ENCODE measurements around the gene COPS2. TPM values are rescaled to one million over a fixed set of nuclear protein-coding genes. Genes with fewer than 3 reads are reported as not detected.
"Not testable (repeated sequence)": the region's sequence is repeated elsewhere in the genome, so short reads cannot be mapped to it uniquely, and the experiment has no call there.

Gene COPS2
- total RNA-seq, 1 experiment from 2014 or later, result 86.5 TPM

GRCh38 chr15:49103002-49103401 lies 52.4 kb downstream of the COPS2 start:
- DNase-seq (ENCODE audit: low read depth), result no peak

- DNase-seq (ENCODE audit: low read depth), result peak; percentile 19
Observed at GRCh38 chr15:49101536-49101935, 53.9 kb downstream of the COPS2 start.

- DNase-seq (ENCODE audit: low read depth), result no peak
Observed at GRCh38 chr15:49096090-49096750, 59.2 kb downstream of the COPS2 start.

GRCh38 chr15:49094923-49095322 lies 60.5 kb downstream of the COPS2 start:
- no peak for DNase-seq (ENCODE audit: low read depth)

- no peak for DNase-seq (ENCODE audit: low read depth)
Observed at GRCh38 chr15:49093252-49094105, 61.9 kb downstream of the COPS2 start.

- DNase-seq (ENCODE audit: low read depth), result peak; percentile 39
Observed at GRCh38 chr15:49088996-49089395, 66.4 kb downstream of the COPS2 start.

GRCh38 chr15:49085696-49086459 lies 69.5 kb downstream of the COPS2 start:
- DNase-seq (ENCODE audit: low read depth), result no peak

- no peak for DNase-seq (ENCODE audit: low read depth)
Observed at GRCh38 chr15:49084285-49084570, 71.2 kb downstream of the COPS2 start.

GRCh38 chr15:49083401-49084284 lies 71.8 kb downstream of the COPS2 start:
- DNase-seq (ENCODE audit: low read depth), result peak; percentile 8

GRCh38 chr15:49082960-49083359 lies 72.4 kb downstream of the COPS2 start:
- DNase-seq (ENCODE audit: low read depth), result peak; percentile 18

GRCh38 chr15:49079340-49080039 lies 75.9 kb downstream of the COPS2 start:
- no peak for DNase-seq (ENCODE audit: low read depth)

GRCh38 chr15:49075881-49076280 lies 79.5 kb downstream of the COPS2 start:
- DNase-seq (ENCODE audit: low read depth), result peak; percentile 6

- not testable (repeated sequence) for DNase-seq (ENCODE audit: low read depth)
Observed at GRCh38 chr15:49074589-49075287, 80.7 kb downstream of the COPS2 start.

Other genes starting within 250 kb of the COPS2 start
- gene SHC4, start 191.7 kb downstream of the COPS2 start, total RNA-seq (2014; rRNA removed; shearing (Covaris generic)), result 1.2 and 1.9 TPM in 2 replicates
- gene SECISBP2L, start 109.2 kb downstream of the COPS2 start, total RNA-seq (2014; rRNA removed; shearing (Covaris generic)), result 22.4 and 30.4 TPM in 2 replicates
- 90.8 and 107 TPM in 2 replicates for gene GALK2, start 14.6 kb upstream of the COPS2 start, total RNA-seq (2014; rRNA removed; shearing (Covaris generic))